ENCODE measurements around the gene TPK1.

DNA sequence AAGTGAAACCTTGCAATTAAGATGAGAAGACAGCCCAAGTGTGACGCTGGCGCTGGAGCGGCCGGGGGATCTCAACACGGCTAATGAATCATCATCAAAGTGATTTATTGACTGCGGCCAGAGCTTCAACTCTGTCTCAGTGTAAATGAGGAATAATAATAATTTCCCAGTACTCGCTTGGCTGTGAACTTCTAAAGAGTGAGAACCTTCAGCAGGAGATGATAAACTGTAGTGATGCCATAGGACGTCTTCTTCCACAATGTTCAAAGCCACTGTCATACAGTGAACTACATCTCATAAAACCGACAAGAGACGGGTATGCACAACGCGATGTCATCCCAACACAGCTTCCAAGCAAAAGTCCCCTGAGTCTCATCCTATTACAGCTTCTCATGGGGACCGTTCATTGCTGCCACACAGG is 308.8 kb downstream of the TPK1 start:
- TF ChIP-seq, protein P1, sequence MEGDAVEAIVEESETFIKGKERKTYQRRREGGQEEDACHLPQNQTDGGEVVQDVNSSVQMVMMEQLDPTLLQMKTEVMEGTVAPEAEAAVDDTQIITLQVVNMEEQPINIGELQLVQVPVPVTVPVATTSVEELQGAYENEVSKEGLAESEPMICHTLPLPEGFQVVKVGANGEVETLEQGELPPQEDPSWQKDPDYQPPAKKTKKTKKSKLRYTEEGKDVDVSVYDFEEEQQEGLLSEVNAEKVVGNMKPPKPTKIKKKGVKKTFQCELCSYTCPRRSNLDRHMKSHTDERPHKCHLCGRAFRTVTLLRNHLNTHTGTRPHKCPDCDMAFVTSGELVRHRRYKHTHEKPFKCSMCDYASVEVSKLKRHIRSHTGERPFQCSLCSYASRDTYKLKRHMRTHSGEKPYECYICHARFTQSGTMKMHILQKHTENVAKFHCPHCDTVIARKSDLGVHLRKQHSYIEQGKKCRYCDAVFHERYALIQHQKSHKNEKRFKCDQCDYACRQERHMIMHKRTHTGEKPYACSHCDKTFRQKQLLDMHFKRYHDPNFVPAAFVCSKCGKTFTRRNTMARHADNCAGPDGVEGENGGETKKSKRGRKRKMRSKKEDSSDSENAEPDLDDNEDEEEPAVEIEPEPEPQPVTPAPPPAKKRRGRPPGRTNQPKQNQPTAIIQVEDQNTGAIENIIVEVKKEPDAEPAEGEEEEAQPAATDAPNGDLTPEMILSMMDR (conservative IDR thresholded peaks at IDR 0.05 in 1 of 2, IDR thresholded peaks at IDR 0.05 in 1 of 2; ENCODE audit: extremely low read depth in 1 of 2, insufficient read depth in 1 of 2, low read depth in 1 of 2, low read length in 2 of 2), result no peak
- TF ChIP-seq EZH2 (IDR thresholded peaks at IDR 0.05; ENCODE audit: borderline replicate concordance, low read length), result no peak
